ENCODE results near the gene FAM227B. TPM values are rescaled to one million over a fixed set of nuclear protein-coding genes. Genes with fewer than 3 reads are reported as not detected.

FAM227B gene
- total and polyA plus RNA-seq, 7 donors = 2.7 to 11.9 (median 6.9) TPM

- TF ChIP-seq, protein P1, sequence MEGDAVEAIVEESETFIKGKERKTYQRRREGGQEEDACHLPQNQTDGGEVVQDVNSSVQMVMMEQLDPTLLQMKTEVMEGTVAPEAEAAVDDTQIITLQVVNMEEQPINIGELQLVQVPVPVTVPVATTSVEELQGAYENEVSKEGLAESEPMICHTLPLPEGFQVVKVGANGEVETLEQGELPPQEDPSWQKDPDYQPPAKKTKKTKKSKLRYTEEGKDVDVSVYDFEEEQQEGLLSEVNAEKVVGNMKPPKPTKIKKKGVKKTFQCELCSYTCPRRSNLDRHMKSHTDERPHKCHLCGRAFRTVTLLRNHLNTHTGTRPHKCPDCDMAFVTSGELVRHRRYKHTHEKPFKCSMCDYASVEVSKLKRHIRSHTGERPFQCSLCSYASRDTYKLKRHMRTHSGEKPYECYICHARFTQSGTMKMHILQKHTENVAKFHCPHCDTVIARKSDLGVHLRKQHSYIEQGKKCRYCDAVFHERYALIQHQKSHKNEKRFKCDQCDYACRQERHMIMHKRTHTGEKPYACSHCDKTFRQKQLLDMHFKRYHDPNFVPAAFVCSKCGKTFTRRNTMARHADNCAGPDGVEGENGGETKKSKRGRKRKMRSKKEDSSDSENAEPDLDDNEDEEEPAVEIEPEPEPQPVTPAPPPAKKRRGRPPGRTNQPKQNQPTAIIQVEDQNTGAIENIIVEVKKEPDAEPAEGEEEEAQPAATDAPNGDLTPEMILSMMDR (IDR thresholded peaks at IDR 0.05) = no peak
- no peak for DNase-seq
- Histone ChIP-seq H3K4me3 (no peak overlapping the region), H3K36me3 (ENCODE audit: insufficient read depth in 1 of 2, low read depth in 1 of 2) (peaks cover 0 to 9% of the 10 kb centered on the region in 2 donors), H3K27ac (no peak overlapping the region), H3K9me3 (no peaks in the 10 kb centered on the region), H3K4me1 (no peaks in the 10 kb centered on the region), H3K27me3 (ENCODE audit: insufficient read depth in 3 of 3, low read length in 2 of 3) (no peaks in the 10 kb centered on the region)
- ATAC-seq = no peak
- intact Hi-C loops (cut with DNase I) = no loop called here
- 81 to 90% (median 87%) methylated on average over 4 of the region's 4 CpGs for WGBS, 3 donors
These were observed 292.7 kb downstream of the FAM227B start for GRCh38 chr15:49327927-49328326.

- no peaks in the 10 kb centered on the region for H3K27me3 ChIP-seq (ENCODE audit: insufficient read depth in 3 of 3, low read length in 2 of 3)
- intact Hi-C loops (cut with DNase I) = no loop called here
- 93 to 100% (median 94%) methylated on average over 1 of the region's 1 CpG for WGBS, 3 donors
- no peak for DNase-seq
- no peaks in the 10 kb centered on the region for H3K4me1 ChIP-seq
- H3K4me3 ChIP-seq = no peak overlapping the region
- no peak overlapping the region for H3K27ac ChIP-seq
- no peak for ATAC-seq
- peaks cover 4 to 22% of the 10 kb centered on the region in 2 donors for H3K36me3 ChIP-seq (ENCODE audit: insufficient read depth in 1 of 2, low read depth in 1 of 2)
- H3K9me3 ChIP-seq = no peaks in the 10 kb centered on the region
- TF ChIP-seq, protein P1 (IDR thresholded peaks at IDR 0.05) = no peak
These were observed 297.4 kb downstream of the FAM227B start for GRCh38 chr15:49323207-49323606.

GRCh38 chr15:49320351-49320750, 300.3 kb downstream of the FAM227B start:
- TF ChIP-seq, protein P1 (IDR thresholded peaks at IDR 0.05) = no peak
- no peaks in the 10 kb centered on the region for H3K27me3 ChIP-seq (ENCODE audit: insufficient read depth in 3 of 3, low read length in 2 of 3)
- H3K9me3 ChIP-seq = no peaks in the 10 kb centered on the region
- intact Hi-C loops (cut with DNase I) = no loop called here
- no peaks in the 10 kb centered on the region for H3K4me1 ChIP-seq
- ATAC-seq = no peak
- 26 to 43% (median 36%) methylated on average over 1 of the region's 1 CpG for WGBS, 3 donors
- H3K4me3 ChIP-seq = no peak overlapping the region
- DNase-seq = no peak
- H3K27ac ChIP-seq = no peak overlapping the region
- peaks cover 4 to 22% of the 10 kb centered on the region in 2 donors for H3K36me3 ChIP-seq (ENCODE audit: insufficient read depth in 1 of 2, low read depth in 1 of 2)

GRCh38 chr15:49315391-49315823, 305.2 kb downstream of the FAM227B start:
- no peak for ATAC-seq
- no peak overlapping the region for H3K27ac ChIP-seq

More at GRCh38 chr15:49315391-49315823, 305.2 kb downstream of the FAM227B start:
- Histone ChIP-seq H3K27me3 (ENCODE audit: insufficient read depth in 3 of 3, low read length in 2 of 3) (no peaks in the 10 kb centered on the region), H3K9me3 (no peaks in the 10 kb centered on the region), H3K4me3 (no peak overlapping the region), H3K4me1 (peaks cover 21% of the 10 kb centered on the region), H3K36me3 (ENCODE audit: insufficient read depth in 1 of 2, low read depth in 1 of 2) (peaks cover 4 to 10% of the 10 kb centered on the region in 2 donors)
- WGBS, 3 donors = 28 to 60% (median 31%) methylated on average over 2 of the region's 2 CpGs
- intact Hi-C loops (cut with DNase I) = no loop called here
- TF ChIP-seq, protein P1 (IDR thresholded peaks at IDR 0.05) = no peak
- DNase-seq = no peak
